PC-3 (cell line): ENCODE results near the gene EFCAB9. TPM values are rescaled to one million over a fixed set of nuclear protein-coding genes. Genes with fewer than 3 reads are reported as not detected.

ENCODE experiments used
- ATAC-seq: fragments of 200-7000 bp; cut with Tn5 transposase; 2 replicates; pipeline ENCODE4 v1.9.1; 2020; ENCODE audit warnings: mild to moderate bottlenecking, moderate library complexity
- BruUV-seq: library from RNA; stranded (reverse); fragments of 400-500 nt; replicated peaks from 2 replicates; lab custom pipeline; 2021; lab: Mats Ljungman, UMichigan
- CTCF ChIA-PET: fragments of 300-600 bp; sonication (Branson Sonifier 250); formaldehyde crosslinking; loops from one replicate; lab custom pipeline; 2022; ENCODE audit warnings: antibody characterized with exemption; lab: Charles Lee
- POLR2A ChIA-PET: fragments of 300-600 bp; sonication (Branson Sonifier 250); formaldehyde crosslinking; loops from one replicate; lab custom pipeline; 2022; ENCODE audit warnings: antibody characterized with exemption; ENCODE audit not compliant: unreplicated experiment; lab: Charles Lee
- DNase-seq: peaks from one replicate; pipeline ENCODE4 v3.0.0-alpha.2; 2015
- H2AFZ ChIP-seq: fragments of 300-600 bp; sonication (generic); 2 replicates; pipeline ENCODE4 v1.6.0; 2016; ENCODE audit warnings: antibody characterized with exemption, low read length
- H3F3A ChIP-seq: fragments of 300-600 bp; sonication (generic); one replicate; pipeline ENCODE4 v1.6.0; 2017; ENCODE audit warnings: antibody characterized with exemption, low read length, control low read depth, mild to moderate bottlenecking; ENCODE audit not compliant: unreplicated experiment
- H3K27ac ChIP-seq: fragments of 300-600 bp; sonication (generic); 2 replicates; pipeline ENCODE4 v1.5.1; 2016; ENCODE audit warnings: mild to moderate bottlenecking, low read length
- H3K27me3 ChIP-seq: fragments of 300-600 bp; sonication (generic); 2 replicates; pipeline ENCODE4 v1.6.1; 2016; ENCODE audit warnings: low read length, mixed read lengths
- H3K36me3 ChIP-seq: fragments of 300-600 bp; sonication (generic); 2 replicates; pipeline ENCODE4 v1.6.1; 2016; ENCODE audit warnings: low read depth, mixed run types, low read length, mixed read lengths
- H3K4me1 ChIP-seq: fragments of 300-600 bp; sonication (generic); 2 replicates; pipeline ENCODE4 v1.5.1; 2016; ENCODE audit warnings: low read length; ENCODE audit not compliant: insufficient read depth
- H3K4me2 ChIP-seq: fragments of 300-600 bp; sonication (generic); 2 replicates; pipeline ENCODE4 v1.6.0; 2016; ENCODE audit warnings: low read length
- H3K4me3 ChIP-seq: fragments of 300-600 bp; sonication (generic); 2 replicates; pipeline ENCODE4 v1.5.1; 2016; ENCODE audit warnings: mild to moderate bottlenecking, low read length, mixed read lengths
- H3K79me2 ChIP-seq: fragments of 300-600 bp; sonication (generic); 2 replicates; pipeline ENCODE4 v1.6.1; 2017; ENCODE audit warnings: low read length, mixed read lengths
- H3K9ac ChIP-seq: fragments of 300-600 bp; sonication (generic); 2 replicates; pipeline ENCODE4 v1.6.0; 2016; ENCODE audit warnings: mild to moderate bottlenecking, low read length
- H3K9me2 ChIP-seq: fragments of 300-600 bp; sonication (generic); replicated peaks from 2 replicates; pipeline ENCODE4 v1.6.1; 2016; ENCODE audit warnings: mixed run types, low read length, mixed read lengths
- H3K9me3 ChIP-seq: fragments of 300-600 bp; sonication (generic); 2 replicates; pipeline ENCODE4 v1.6.1; 2016; ENCODE audit warnings: low read length, mixed read lengths
- H4K20me1 ChIP-seq: fragments of 300-600 bp; sonication (generic); 2 replicates; pipeline ENCODE4 v1.6.1; 2016; ENCODE audit warnings: low read length, mixed read lengths
- CTCF ChIP-seq: fragments of 300-600 bp; sonication (generic); conservative IDR thresholded peaks from 2 replicates; pipeline ENCODE4 v1.5.1; 2017; ENCODE audit warnings: antibody characterized with exemption, low read depth, mild to moderate bottlenecking, low read length
- EZH2 ChIP-seq: fragments of 300-600 bp; sonication (generic); IDR thresholded peaks from one replicate; pipeline ENCODE4 v1.6.1; 2017; ENCODE audit warnings: antibody characterized with exemption, mild to moderate bottlenecking, low read length; ENCODE audit not compliant: unreplicated experiment
- EZH2phosphoT487 ChIP-seq: fragments of 300-600 bp; sonication (generic); IDR thresholded peaks from 2 replicates; pipeline ENCODE4 v1.6.1; 2018; ENCODE audit warnings: mild to moderate bottlenecking, antibody characterized with exemption, low read length, borderline replicate concordance
- intact Hi-C: fragments of 100-400 bp; cut with micrococcal nuclease; formaldehyde crosslinking; loops from 2 replicates; pipeline ENCODE4 v1.9.0; 2023
- total RNA-seq: library from RNA; depleted of rRNA; stranded (reverse); fragments of >200 nt; gene quantifications from 2 replicates; pipeline ENCODE4 v1.2.3, GENCODE V29; 2014

EFCAB9 gene
- total RNA-seq, 1 experiment from 2014 or later, result not detected

GRCh38 chr5:172146748-172147092, 47.3 kb upstream of the EFCAB9 start:
- no peaks in the 10 kb centered on the region for H3F3A ChIP-seq
- intact Hi-C loops, result no loop called here
- H3K4me1 ChIP-seq, result no peaks in the 10 kb centered on the region
- no peak overlapping the region for H3K4me3 ChIP-seq
- ChIA-PET POLR2A (no interaction called here), CTCF (no interaction called here)
- H3K4me2 ChIP-seq, result no peak overlapping the region
- DNase-seq (no peak), ATAC-seq (no peak)
- no peaks in the 10 kb centered on the region for H3K9me2 ChIP-seq
- peaks cover 10% of the 10 kb centered on the region for H3K79me2 ChIP-seq
- TF ChIP-seq CTCF (no peak), EZH2 (no peak), EZH2phosphoT487 (no peak)
- no peak overlapping the region for H3K9ac ChIP-seq
- H3K27ac ChIP-seq, result no peak overlapping the region
- no peaks in the 10 kb centered on the region; the same call in 1 of the 2 replicates for H4K20me1 ChIP-seq
- H3K9me3 ChIP-seq, result no peaks in the 10 kb centered on the region
- H3K27me3 ChIP-seq, result no peaks in the 10 kb centered on the region
- H3K36me3 ChIP-seq, result 0 out of 2 replicates have a peak, but pooled peaks cover 3% of the 10 kb centered on the region
- H2AFZ ChIP-seq, result no peak overlapping the region
- no TSS peak for BruUV-seq

DNA sequence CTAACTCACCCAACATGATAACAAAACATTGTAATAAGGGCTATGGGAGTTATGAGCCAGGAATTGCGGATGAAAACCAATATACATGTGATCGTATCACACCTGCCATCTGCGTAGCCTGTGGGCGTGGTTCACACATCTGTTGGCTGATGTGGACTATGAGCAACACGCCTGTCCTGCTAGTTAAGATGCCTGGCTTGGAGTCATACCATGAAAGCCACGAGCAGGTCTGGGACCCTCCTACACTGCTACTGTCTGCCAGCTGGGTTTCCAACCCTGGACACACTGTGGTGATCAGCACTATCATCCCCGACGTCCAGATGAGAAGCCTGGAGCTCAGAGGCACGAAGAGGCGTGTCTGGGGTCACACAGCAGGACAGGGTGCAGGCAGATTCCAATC, 46.1 kb upstream of the EFCAB9 start:
- Histone ChIP-seq H3F3A (no peaks in the 10 kb centered on the region), H3K9ac (no peak overlapping the region), H2AFZ (no peak overlapping the region), H3K36me3 (0 out of 2 replicates have a peak, but pooled peaks cover 3% of the 10 kb centered on the region), H3K9me3 (no peaks in the 10 kb centered on the region), H3K4me3 (no peak overlapping the region), H3K4me1 (no peaks in the 10 kb centered on the region), H3K27me3 (no peaks in the 10 kb centered on the region), H4K20me1 (no peaks in the 10 kb centered on the region; the same call in 1 of the 2 replicates), H3K9me2 (no peaks in the 10 kb centered on the region), H3K79me2 (peaks cover 10% of the 10 kb centered on the region), H3K4me2 (no peak overlapping the region), H3K27ac (no peak overlapping the region)
- ChIA-PET CTCF (no interaction called here), POLR2A (no interaction called here)
- ATAC-seq, result no peak
- no peak for TF ChIP-seq EZH2
- no TSS peak for BruUV-seq
- intact Hi-C loops, result no loop called here
- no peak for DNase-seq

GRCh38 chr5:172148381-172148780, 45.6 kb upstream of the EFCAB9 start:
- Histone ChIP-seq H3K4me3 (no peak overlapping the region), H3K79me2 (peaks cover 9% of the 10 kb centered on the region), H3K9me2 (no peaks in the 10 kb centered on the region), H2AFZ (no peak overlapping the region), H3K27ac (no peak overlapping the region), H3K27me3 (no peaks in the 10 kb centered on the region), H3F3A (no peaks in the 10 kb centered on the region), H3K4me2 (no peak overlapping the region), H4K20me1 (no peaks in the 10 kb centered on the region; the same call in 1 of the 2 replicates), H3K36me3 (0 out of 2 replicates have a peak, but pooled peaks cover 3% of the 10 kb centered on the region), H3K9ac (no peak overlapping the region), H3K9me3 (no peaks in the 10 kb centered on the region), H3K4me1 (no peaks in the 10 kb centered on the region)
- CTCF ChIA-PET, result no interaction called here
- POLR2A ChIA-PET, result no interaction called here
- DNase-seq (no peak), ATAC-seq (no peak)
- intact Hi-C loops, result no loop called here
- BruUV-seq, result no TSS peak
- no peak for TF ChIP-seq EZH2
- no peak for TF ChIP-seq EZH2phosphoT487
- TF ChIP-seq CTCF, result no peak
